GM12872 (cell line): Measurements from ENCODE around the gene SIX3.

ENCODE experiments used
- CTCF ChIP-seq: IDR thresholded peaks from 3 replicates; pipeline ENCODE4 v1.5.1; 2011; ENCODE audit warnings: low read depth, mild to moderate bottlenecking, low read length, moderate library complexity; ENCODE audit not compliant: insufficient read depth

Gene SIX3

GRCh38 chr2:44940732-44941464 is 604 bp upstream of the SIX3 start:
- TF ChIP-seq CTCF = no peak

- TF ChIP-seq CTCF = no peak
Measured at GRCh38 chr2:44942304-44943030, 965 bp downstream of the SIX3 start.

GRCh38 chr2:44943031-44943692 is 1.7 kb downstream of the SIX3 start:
- TF ChIP-seq CTCF = no peak

GRCh38 chr2:44943693-44944101 is 2.2 kb downstream of the SIX3 start:
- TF ChIP-seq CTCF = no peak

- TF ChIP-seq CTCF = no peak
Measured at GRCh38 chr2:44944102-44944951, 2.8 kb downstream of the SIX3 start.

GRCh38 chr2:44944952-44945612 is 3.6 kb downstream of the SIX3 start:
- no peak for TF ChIP-seq CTCF
